ENCODE results near the gene MIPOL1. TPM values are rescaled to one million over a fixed set of nuclear protein-coding genes. Genes with fewer than 3 reads are reported as not detected.

The MIPOL1 gene
- total and polyA plus RNA-seq, 2 of the 13 experiments (the other 11 are each of a cell fraction or from before 2014, with no cell fraction given), result 8.6 to 34.2 TPM

DNA sequence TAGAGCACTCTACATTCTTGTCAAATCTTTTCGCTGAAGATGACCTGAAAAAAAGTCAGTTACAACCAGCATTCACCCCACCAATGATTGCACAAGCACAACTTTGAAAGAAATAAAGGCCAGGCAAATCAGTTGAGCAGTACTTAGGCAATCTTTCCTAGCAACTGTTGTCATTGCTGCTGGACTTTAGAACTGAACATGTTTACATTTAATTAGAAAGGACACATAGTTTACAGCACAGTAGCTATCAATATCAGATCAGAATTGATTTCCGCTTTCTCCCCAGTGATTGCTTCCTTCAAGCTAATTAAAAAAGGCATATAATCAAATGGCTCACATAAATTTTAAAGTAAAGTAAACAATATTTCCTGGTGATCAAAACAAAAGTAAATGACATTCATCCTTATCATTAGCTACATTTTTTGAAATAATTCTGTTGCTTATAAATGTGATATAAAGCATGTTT, 268.9 kb downstream of the MIPOL1 start (continued):
- peak; percentile 99 for TF ChIP-seq SOX13 (IDR thresholded peaks at IDR 0.05)
- peak in 1 of 2 experiments; percentile 100; a peak in 2 of 4 replicates for TF ChIP-seq SOX13 (CRISPR knock-in tag; conservative IDR thresholded peaks at IDR 0.05 in 1 of 2, IDR thresholded peaks at IDR 0.05 in 1 of 2)
- TF ChIP-seq, protein P1, sequence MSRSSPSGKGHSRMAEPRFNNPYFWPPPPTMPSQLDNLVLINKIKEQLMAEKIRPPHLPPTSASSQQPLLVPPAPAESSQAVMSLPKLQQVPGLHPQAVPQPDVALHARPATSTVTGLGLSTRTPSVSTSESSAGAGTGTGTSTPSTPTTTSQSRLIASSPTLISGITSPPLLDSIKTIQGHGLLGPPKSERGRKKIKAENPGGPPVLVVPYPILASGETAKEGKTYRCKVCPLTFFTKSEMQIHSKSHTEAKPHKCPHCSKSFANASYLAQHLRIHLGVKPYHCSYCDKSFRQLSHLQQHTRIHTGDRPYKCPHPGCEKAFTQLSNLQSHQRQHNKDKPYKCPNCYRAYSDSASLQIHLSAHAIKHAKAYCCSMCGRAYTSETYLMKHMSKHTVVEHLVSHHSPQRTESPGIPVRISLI (CRISPR knock-in tag; IDR thresholded peaks at IDR 0.05; ENCODE audit: borderline replicate concordance), result peak; percentile 100
- TF ChIP-seq, protein P2, sequence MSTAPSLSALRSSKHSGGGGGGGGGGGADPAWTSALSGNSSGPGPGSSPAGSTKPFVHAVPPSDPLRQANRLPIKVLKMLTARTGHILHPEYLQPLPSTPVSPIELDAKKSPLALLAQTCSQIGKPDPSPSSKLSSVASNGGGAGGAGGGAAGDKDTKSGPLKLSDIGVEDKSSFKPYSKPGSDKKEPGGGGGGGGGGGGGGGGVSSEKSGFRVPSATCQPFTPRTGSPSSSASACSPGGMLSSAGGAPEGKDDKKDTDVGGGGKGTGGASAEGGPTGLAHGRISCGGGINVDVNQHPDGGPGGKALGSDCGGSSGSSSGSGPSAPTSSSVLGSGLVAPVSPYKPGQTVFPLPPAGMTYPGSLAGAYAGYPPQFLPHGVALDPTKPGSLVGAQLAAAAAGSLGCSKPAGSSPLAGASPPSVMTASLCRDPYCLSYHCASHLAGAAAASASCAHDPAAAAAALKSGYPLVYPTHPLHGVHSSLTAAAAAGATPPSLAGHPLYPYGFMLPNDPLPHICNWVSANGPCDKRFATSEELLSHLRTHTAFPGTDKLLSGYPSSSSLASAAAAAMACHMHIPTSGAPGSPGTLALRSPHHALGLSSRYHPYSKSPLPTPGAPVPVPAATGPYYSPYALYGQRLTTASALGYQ (CRISPR knock-in tag; IDR thresholded peaks at IDR 0.05), result peak; percentile 100
- TF ChIP-seq KDM6A (CRISPR knock-in tag; IDR thresholded peaks at IDR 0.05; ENCODE audit: low read depth), result peak; percentile 100
- no peak for TF ChIP-seq ZFP82 (CRISPR knock-in tag; IDR thresholded peaks at IDR 0.05; ENCODE audit: borderline replicate concordance)
- TF ChIP-seq PRPF4 (IDR thresholded peaks at IDR 0.05; ENCODE audit: low read depth, low read length, poor library complexity, severe bottlenecking), result no peak
- TF ChIP-seq, protein P3, sequence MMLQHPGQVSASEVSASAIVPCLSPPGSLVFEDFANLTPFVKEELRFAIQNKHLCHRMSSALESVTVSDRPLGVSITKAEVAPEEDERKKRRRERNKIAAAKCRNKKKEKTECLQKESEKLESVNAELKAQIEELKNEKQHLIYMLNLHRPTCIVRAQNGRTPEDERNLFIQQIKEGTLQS (CRISPR knock-in tag; IDR thresholded peaks at IDR 0.05), result peak; percentile 90
- TF ChIP-seq ZNF20 (CRISPR knock-in tag; IDR thresholded peaks at IDR 0.05), result no peak
- TF ChIP-seq PTBP1 (IDR thresholded peaks at IDR 0.05; ENCODE audit: low read depth, low read length, poor library complexity, severe bottlenecking), result no peak
- peak; percentile 88; the same call in 1 of the 2 replicates for TF ChIP-seq KMT2A (CRISPR knock-in tag; IDR thresholded peaks at IDR 0.05)
- peak; percentile 100 for TF ChIP-seq ASH2L (IDR thresholded peaks at IDR 0.05; ENCODE audit: insufficient read length, low read depth, low read length)
- TF ChIP-seq ZNF563 (CRISPR knock-in tag; IDR thresholded peaks at IDR 0.05), result no peak
- TF ChIP-seq, protein P4, sequence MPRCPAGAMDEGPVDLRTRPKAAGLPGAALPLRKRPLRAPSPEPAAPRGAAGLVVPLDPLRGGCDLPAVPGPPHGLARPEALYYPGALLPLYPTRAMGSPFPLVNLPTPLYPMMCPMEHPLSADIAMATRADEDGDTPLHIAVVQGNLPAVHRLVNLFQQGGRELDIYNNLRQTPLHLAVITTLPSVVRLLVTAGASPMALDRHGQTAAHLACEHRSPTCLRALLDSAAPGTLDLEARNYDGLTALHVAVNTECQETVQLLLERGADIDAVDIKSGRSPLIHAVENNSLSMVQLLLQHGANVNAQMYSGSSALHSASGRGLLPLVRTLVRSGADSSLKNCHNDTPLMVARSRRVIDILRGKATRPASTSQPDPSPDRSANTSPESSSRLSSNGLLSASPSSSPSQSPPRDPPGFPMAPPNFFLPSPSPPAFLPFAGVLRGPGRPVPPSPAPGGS (CRISPR knock-in tag; IDR thresholded peaks at IDR 0.05), result peak; percentile 91
- no peak; the same call in 1 of the 2 replicates for TF ChIP-seq ZNF101 (CRISPR knock-in tag; IDR thresholded peaks at IDR 0.05; ENCODE audit: borderline replicate concordance, low read depth)
- TF ChIP-seq, protein P5, sequence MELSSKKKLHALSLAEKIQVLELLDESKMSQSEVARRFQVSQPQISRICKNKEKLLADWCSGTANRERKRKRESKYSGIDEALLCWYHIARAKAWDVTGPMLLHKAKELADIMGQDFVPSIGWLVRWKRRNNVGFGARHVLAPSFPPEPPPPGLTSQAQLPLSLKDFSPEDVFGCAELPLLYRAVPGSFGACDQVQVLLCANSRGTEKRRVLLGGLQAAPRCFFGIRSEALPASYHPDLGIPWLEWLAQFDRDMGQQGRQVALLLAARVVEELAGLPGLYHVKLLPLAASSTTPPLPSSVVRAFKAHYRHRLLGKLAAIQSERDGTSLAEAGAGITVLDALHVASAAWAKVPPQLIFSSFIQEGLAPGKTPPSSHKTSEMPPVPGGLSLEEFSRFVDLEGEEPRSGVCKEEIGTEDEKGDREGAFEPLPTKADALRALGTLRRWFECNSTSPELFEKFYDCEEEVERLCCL (CRISPR knock-in tag; IDR thresholded peaks at IDR 0.05; ENCODE audit: borderline replicate concordance), result no peak
- peak; percentile 99 for TF ChIP-seq KDM3A (CRISPR knock-in tag; IDR thresholded peaks at IDR 0.05; ENCODE audit: low read depth)
- peak; percentile 57; the same call in 1 of the 2 replicates for TF ChIP-seq ARNT2 (CRISPR knock-in tag; IDR thresholded peaks at IDR 0.05; ENCODE audit: low read depth)
- peak; percentile 94 for TF ChIP-seq ESRRA (CRISPR knock-in tag; IDR thresholded peaks at IDR 0.05; ENCODE audit: low read depth)
- TF ChIP-seq HHEX (CRISPR knock-in tag; IDR thresholded peaks at IDR 0.05), result peak; percentile 96
- TF ChIP-seq, protein P6, sequence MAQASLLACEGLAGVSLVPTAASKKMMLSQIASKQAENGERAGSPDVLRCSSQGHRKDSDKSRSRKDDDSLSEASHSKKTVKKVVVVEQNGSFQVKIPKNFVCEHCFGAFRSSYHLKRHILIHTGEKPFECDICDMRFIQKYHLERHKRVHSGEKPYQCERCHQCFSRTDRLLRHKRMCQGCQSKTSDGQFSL (CRISPR knock-in tag; IDR thresholded peaks at IDR 0.05), result no peak
- 0 out of 2 replicates have a peak, but pooled peaks have one; percentile 66 for TF ChIP-seq NCOA5 (CRISPR knock-in tag; IDR thresholded peaks at IDR 0.05)
